Measurements from ENCODE around the gene TNKS2.
A peak's percentile ranks its signal among the peaks of the same experiment; 100 is the strongest.

TNKS2 gene

GRCh38 chr10:91907914-91908336 is 109.7 kb downstream of the TNKS2 start:
- Histone ChIP-seq H3K27ac (replicated peaks) (peak overlapping the region; percentile 48; the same call in 1 of the 2 replicates), H3K4me3 (replicated peaks; ENCODE audit: insufficient read depth, low read length) (peak overlapping the region; percentile 71), H3K27me3 (ENCODE audit: insufficient read depth, poor library complexity, severe bottlenecking) (no peaks in the 10 kb centered on the region)
- TF ChIP-seq CTCF (IDR thresholded peaks at IDR 0.05; ENCODE audit: insufficient read depth, low read length) (no peak), SPI1 (IDR thresholded peaks at IDR 0.05; ENCODE audit: borderline replicate concordance, low read depth) (no peak), GABPA (IDR thresholded peaks at IDR 0.05; ENCODE audit: low read depth) (no peak), POLR2AphosphoS5 (IDR thresholded peaks at IDR 0.05; ENCODE audit: low read depth) (no peak), REST (IDR thresholded peaks at IDR 0.05; ENCODE audit: insufficient replicate concordance, low read depth) (no peak)
- no peak for DNase-seq (ENCODE audit: low read depth in 1 of 2, low spot score in 1 of 2)

- H3K4me3 ChIP-seq (replicated peaks; ENCODE audit: insufficient read depth, low read length), result peak overlapping the region; percentile 71
- DNase-seq (ENCODE audit: low read depth in 1 of 2, low spot score in 1 of 2), result peak; percentile 72 to 85
- TF ChIP-seq GABPA (IDR thresholded peaks at IDR 0.05; ENCODE audit: low read depth), result peak; percentile 24; the same call in 1 of the 2 replicates
- no peak for TF ChIP-seq REST (IDR thresholded peaks at IDR 0.05; ENCODE audit: insufficient replicate concordance, low read depth)
- no peak for TF ChIP-seq SPI1 (IDR thresholded peaks at IDR 0.05; ENCODE audit: borderline replicate concordance, low read depth)
- TF ChIP-seq CTCF (IDR thresholded peaks at IDR 0.05; ENCODE audit: insufficient read depth, low read length), result peak; percentile 64
- TF ChIP-seq POLR2AphosphoS5 (IDR thresholded peaks at IDR 0.05; ENCODE audit: low read depth), result peak; percentile 34; the same call in 1 of the 2 replicates
- H3K27ac ChIP-seq (replicated peaks), result peak overlapping the region; percentile 52
- no peaks in the 10 kb centered on the region for H3K27me3 ChIP-seq (ENCODE audit: insufficient read depth, poor library complexity, severe bottlenecking)
Measured at GRCh38 chr10:91908337-91909116, 110.3 kb downstream of the TNKS2 start.

- no peaks in the 10 kb centered on the region for H3K27me3 ChIP-seq (ENCODE audit: insufficient read depth, poor library complexity, severe bottlenecking)
- peak within 1 kb of the TSS; percentile 71 for H3K4me3 ChIP-seq (replicated peaks; ENCODE audit: insufficient read depth, low read length)
- TF ChIP-seq GABPA (IDR thresholded peaks at IDR 0.05; ENCODE audit: low read depth) (no peak), CTCF (IDR thresholded peaks at IDR 0.05; ENCODE audit: insufficient read depth, low read length) (no peak), REST (IDR thresholded peaks at IDR 0.05; ENCODE audit: insufficient replicate concordance, low read depth) (no peak), POLR2AphosphoS5 (IDR thresholded peaks at IDR 0.05; ENCODE audit: low read depth) (no peak), SPI1 (IDR thresholded peaks at IDR 0.05; ENCODE audit: borderline replicate concordance, low read depth) (no peak)
- DNase-seq (ENCODE audit: low read depth in 1 of 2, low spot score in 1 of 2), result peak; percentile 55 to 69
- peak within 1 kb of the TSS; percentile 52 for H3K27ac ChIP-seq (replicated peaks)
Measured at GRCh38 chr10:91909117-91909677, 111.0 kb downstream of the TNKS2 start, which contains the start of gene FGFBP3. TSS of gene FGFBP3 (minus strand) at chr10:91909486. CDS start at chr10:91908969, 517 bp downstream.

All from HL-60 (cell line).